ENCODE data around the gene THEMIS.

The THEMIS gene

DNA sequence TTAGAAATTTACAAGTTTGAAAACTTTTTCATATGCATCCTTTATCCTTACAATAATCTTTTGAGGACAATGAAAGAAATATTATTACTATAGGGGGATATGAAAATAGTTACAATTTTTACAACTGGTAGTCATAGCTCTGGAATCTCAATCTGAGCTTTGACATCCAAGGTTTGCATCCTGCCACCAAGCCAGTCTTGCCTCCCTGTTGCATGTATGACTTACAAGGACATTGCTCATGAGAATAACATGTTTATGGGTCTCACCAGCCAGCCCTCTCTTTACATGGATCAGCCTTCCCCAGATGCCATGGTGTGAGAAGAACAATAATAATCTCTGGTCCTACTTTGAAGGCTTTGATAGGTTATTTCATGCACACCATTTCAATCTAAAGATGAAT is 67.5 kb downstream of the THEMIS start:
- peak; percentile 36 for DNase-seq (ENCODE audit: low read depth)
- no peak for TF ChIP-seq CTCF (conservative IDR thresholded peaks at IDR 0.05; ENCODE audit: low read length)
- no peak overlapping the region for H3K4me3 ChIP-seq (ENCODE audit: low read length)

DNA sequence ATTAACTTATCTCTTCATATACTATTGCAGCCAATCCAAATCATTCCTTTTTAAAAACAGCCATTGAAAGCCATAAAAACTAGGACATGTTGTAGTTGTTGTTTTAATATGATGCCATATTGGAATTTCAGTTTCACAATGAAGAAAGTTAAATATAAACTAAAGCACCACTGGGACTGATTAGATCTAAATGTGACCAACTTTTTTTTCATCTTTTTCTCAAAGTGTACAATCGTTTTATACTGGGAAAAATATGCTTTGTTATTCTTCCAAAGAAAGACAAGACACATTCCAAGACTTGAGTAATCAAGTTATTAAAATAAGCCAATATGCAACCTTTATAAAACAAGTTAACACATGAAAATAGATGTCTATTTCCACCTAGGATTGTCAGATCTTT is 68.5 kb downstream of the THEMIS start:
- peak; percentile 27 for DNase-seq (ENCODE audit: low read depth)

DNA sequence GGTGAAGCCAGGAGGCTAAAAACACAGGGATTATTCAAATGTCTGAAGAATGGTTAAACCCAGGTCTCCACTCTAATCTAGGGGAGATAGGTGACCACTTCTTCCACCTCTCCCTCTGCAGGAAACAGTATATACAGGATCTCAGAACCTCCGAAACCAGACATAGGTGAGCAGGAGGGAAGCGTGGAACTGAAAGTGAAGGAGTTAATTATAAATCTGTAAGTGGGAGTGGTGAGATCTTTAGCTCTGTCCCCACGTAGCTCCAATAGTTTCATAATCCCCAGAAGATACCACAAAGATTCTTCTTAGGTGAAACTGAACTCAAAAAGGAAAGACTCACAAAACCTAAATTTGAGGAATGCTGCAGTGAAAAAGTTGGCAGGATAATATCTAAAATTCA is 76.8 kb downstream of the THEMIS start:
- peak; percentile 16 for DNase-seq (ENCODE audit: low read depth)
- H3K4me3 ChIP-seq (ENCODE audit: low read length), result no peak overlapping the region
- TF ChIP-seq CTCF (conservative IDR thresholded peaks at IDR 0.05; ENCODE audit: low read length), result no peak

More for the DNA sequence above, 68.5 kb downstream of the THEMIS start:
- no peak for TF ChIP-seq CTCF (conservative IDR thresholded peaks at IDR 0.05; ENCODE audit: low read length)
- no peak overlapping the region for H3K4me3 ChIP-seq (ENCODE audit: low read length)

DNA sequence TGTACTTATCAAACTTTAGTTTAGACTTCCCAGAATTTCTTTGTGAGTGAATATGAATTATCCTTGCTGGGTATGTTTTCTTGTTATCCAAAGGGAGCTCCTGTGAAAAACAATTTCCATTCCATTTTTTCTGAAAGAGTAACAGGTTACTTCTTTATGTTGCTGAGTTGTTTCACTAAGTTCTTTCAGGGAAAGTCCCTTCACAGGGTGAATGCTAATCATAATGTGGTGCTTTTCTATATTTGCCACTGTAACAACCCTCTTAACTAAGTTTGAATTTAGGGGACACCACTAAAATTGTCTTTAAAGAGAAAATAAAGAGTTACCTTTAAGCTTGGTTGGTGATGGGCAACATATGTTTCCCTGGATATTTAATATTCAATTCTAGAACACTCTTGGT is 79.4 kb downstream of the THEMIS start:
- no peak for DNase-seq (ENCODE audit: low read depth)
- TF ChIP-seq CTCF (conservative IDR thresholded peaks at IDR 0.05; ENCODE audit: low read length), result no peak
- H3K4me3 ChIP-seq (ENCODE audit: low read length), result no peak overlapping the region

DNA sequence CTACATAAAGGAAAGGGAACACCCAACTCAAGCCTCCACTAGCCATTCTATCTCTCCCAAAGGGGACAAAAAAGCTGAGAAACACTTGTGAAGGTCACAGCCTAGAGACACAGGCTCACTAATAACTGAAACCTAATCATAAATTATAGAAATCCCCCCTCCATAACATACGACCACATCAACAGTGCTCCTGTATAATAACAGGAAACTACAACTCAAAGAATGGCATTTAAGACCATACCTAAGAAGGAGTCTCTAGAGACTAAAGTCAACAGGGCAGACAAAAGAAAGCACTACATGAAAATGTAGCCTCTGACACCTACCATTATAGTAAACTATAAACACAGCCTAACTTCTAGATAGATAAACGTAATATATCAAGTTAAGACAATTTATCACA is 82.7 kb downstream of the THEMIS start:
- TF ChIP-seq CTCF (conservative IDR thresholded peaks at IDR 0.05; ENCODE audit: low read length), result no peak
- no peak overlapping the region for H3K4me3 ChIP-seq (ENCODE audit: low read length)
- DNase-seq (ENCODE audit: low read depth), result no peak

- no peak for DNase-seq (ENCODE audit: low read depth)
- H3K4me3 ChIP-seq (ENCODE audit: low read length), result no peak overlapping the region
- TF ChIP-seq CTCF (conservative IDR thresholded peaks at IDR 0.05; ENCODE audit: low read length), result no peak
Observed at GRCh38 chr6:127816643-127817042, 84.2 kb downstream of the THEMIS start.

DNA sequence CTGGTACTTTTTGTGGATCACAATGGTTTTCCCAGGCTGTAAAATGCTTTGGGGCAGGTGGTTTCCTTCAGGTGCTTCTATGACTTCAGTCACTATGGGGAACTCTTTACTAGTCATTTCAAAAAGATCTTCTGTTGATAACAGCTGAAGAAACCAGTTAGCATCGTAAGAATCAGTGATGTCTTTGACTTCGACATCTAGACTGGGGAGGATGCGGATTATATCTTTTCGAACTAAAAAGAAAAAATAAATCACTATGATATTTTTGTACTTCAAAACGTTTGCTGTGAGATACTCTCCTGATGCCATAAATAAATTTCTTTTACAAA is 87.2 kb downstream of the THEMIS start:
- H3K4me3 ChIP-seq (ENCODE audit: low read length), result no peak overlapping the region
- no peak for DNase-seq (ENCODE audit: low read depth)
- no peak for TF ChIP-seq CTCF (conservative IDR thresholded peaks at IDR 0.05; ENCODE audit: low read length)

Measured in AG10803 (cell line).